CD14-positive monocyte (primary cell): ENCODE measurements around the gene SERPINA1. TPM values are rescaled to one million over a fixed set of nuclear protein-coding genes. Genes with fewer than 3 reads are reported as not detected.

Experiments
- DNase-seq, 3 donors: peaks; one replicate each; pipeline ENCODE4 v3.0.0-alpha.2; 2011 to 2022
- H2AFZ ChIP-seq: 2 replicates; pipeline ENCODE4 v1.6.0; 2012; ENCODE audit warnings: mild to moderate bottlenecking, low read depth, low read length, inconsistent platforms; ENCODE audit not compliant: insufficient read depth, poor library complexity, severe bottlenecking
- H3K27ac ChIP-seq, 2 donors: 1 replicate in 1 of 2; 2 replicates in 1 of 2; pipeline ENCODE4 v1.5.1; 2012 to 2013; ENCODE audit warnings: low read length in 2 of 2, control low read depth in 1 of 2, inconsistent platforms in 1 of 2, low read depth in 1 of 2, mild to moderate bottlenecking in 1 of 2
- H3K27me3 ChIP-seq, 2 donors: one replicate each; pipeline versions ENCODE4 v1.6.0 to v1.6.1; 2011 to 2013; ENCODE audit warnings: low read length in 2 of 2; ENCODE audit not compliant: control insufficient read depth in 2 of 2, insufficient read depth in 2 of 2
- H3K36me3 ChIP-seq, 2 donors: replicated peaks in 1 of 2; 1 replicate in 1 of 2; 2 replicates in 1 of 2; pipeline versions ENCODE4 v1.5.1 to v1.6.1; 2012 to 2013; ENCODE audit warnings: low read length in 2 of 2, control low read depth in 1 of 2, inconsistent platforms in 1 of 2, mild to moderate bottlenecking in 1 of 2; ENCODE audit not compliant: insufficient read depth in 2 of 2, control insufficient read depth in 1 of 2
- H3K4me1 ChIP-seq, 2 donors: 1 replicate in 1 of 2; 2 replicates in 1 of 2; pipeline versions ENCODE4 v1.5.1 to v1.6.1; 2012 to 2013; ENCODE audit warnings: low read length in 2 of 2, control low read depth in 1 of 2, inconsistent platforms in 1 of 2, mild to moderate bottlenecking in 1 of 2, moderate library complexity in 1 of 2; ENCODE audit not compliant: insufficient read depth in 2 of 2, control insufficient read depth in 1 of 2
- H3K4me2 ChIP-seq: replicated peaks from 2 replicates; pipeline ENCODE3; 2012; ENCODE audit warnings: low read length, moderate library complexity, mild to moderate bottlenecking; ENCODE audit not compliant: poor library complexity, severe bottlenecking; ENCODE audit errors: extremely low read depth
- H3K4me3 ChIP-seq, 3 experiments: fragments of 200-600 bp in 1 of 3; sonication (generic) in 1 of 3; replicated peaks in 1 of 3; 1 replicate in 2 of 3; 2 replicates in 1 of 3; pipeline ENCODE4 v1.5.1; 2011 to 2013; ENCODE audit warnings: low read length in 3 of 3, mild to moderate bottlenecking in 3 of 3, control low read depth in 2 of 3, low read depth in 2 of 3, inconsistent platforms in 1 of 3, moderate library complexity in 1 of 3
- H3K79me2 ChIP-seq: 2 replicates; pipeline ENCODE4 v1.6.0; 2012; ENCODE audit warnings: mild to moderate bottlenecking, control low read depth, inconsistent platforms, low read length, moderate library complexity; ENCODE audit not compliant: insufficient read depth
- H3K9ac ChIP-seq: 2 replicates; pipeline ENCODE4 v1.6.0; 2017; ENCODE audit warnings: low read length, mild to moderate bottlenecking; ENCODE audit not compliant: insufficient read depth, poor library complexity, severe bottlenecking
- H3K9me3 ChIP-seq, 2 donors: replicated peaks in 1 of 2; 1 replicate in 1 of 2; 2 replicates in 1 of 2; pipeline versions ENCODE4 v1.5.1 to v1.6.1; 2012 to 2013; ENCODE audit warnings: low read length in 2 of 2, control low read depth in 1 of 2; ENCODE audit not compliant: control insufficient read depth in 1 of 2, insufficient read depth in 1 of 2
- H4K20me1 ChIP-seq: 2 replicates; pipeline ENCODE4 v1.6.0; 2012; ENCODE audit warnings: mild to moderate bottlenecking, low read length, control low read depth, moderate library complexity; ENCODE audit not compliant: insufficient read depth
- H3K27ac Mint-ChIP-seq, 7 donors: one replicate each; pipeline ENCODE4 v1.8.0; 2020; ENCODE audit warnings: mild to moderate bottlenecking in 7 of 7, mixed read lengths in 7 of 7, moderate library complexity in 6 of 7, inconsistent platforms in 2 of 7
- H3K27me3 Mint-ChIP-seq, 3 donors: one replicate each; pipeline ENCODE4 v1.8.0; 2021 to 2022; ENCODE audit warnings: low read depth in 3 of 3, mild to moderate bottlenecking in 3 of 3, mixed read lengths in 3 of 3, moderate library complexity in 3 of 3, inconsistent platforms in 1 of 3
- H3K36me3 Mint-ChIP-seq, 2 donors: one replicate each; pipeline ENCODE4 v1.8.0; 2020; ENCODE audit warnings: mixed read lengths in 2 of 2, inconsistent platforms in 1 of 2, mild to moderate bottlenecking in 1 of 2
- H3K4me1 Mint-ChIP-seq: one replicate; pipeline ENCODE4 v1.8.0; 2020; ENCODE audit warnings: mild to moderate bottlenecking, mixed read lengths
- H3K4me3 Mint-ChIP-seq, 2 donors: one replicate each; pipeline ENCODE4 v1.8.0; 2020; ENCODE audit warnings: mild to moderate bottlenecking in 2 of 2, mixed read lengths in 2 of 2, moderate library complexity in 1 of 2
- H3K9me3 Mint-ChIP-seq, 7 donors: one replicate each; pipeline ENCODE4 v1.8.0; 2020 to 2022; ENCODE audit warnings: mixed read lengths in 7 of 7, mild to moderate bottlenecking in 6 of 7, moderate library complexity in 6 of 7, inconsistent platforms in 2 of 7
- WGBS: methylation state at CpG from one replicate; pipeline ENCODE4 v1.1.5; 2013; ENCODE audit warnings: missing lambda C conversion rate; ENCODE audit not compliant: insufficient coverage; 5-methylcytosine and 5-hydroxymethylcytosine counted together
- intact Hi-C, 2 donors: fragments of 100-400 bp; cut with micrococcal nuclease; formaldehyde crosslinking; loops; one replicate each; pipeline versions ENCODE4 v1.15.0 to v1.15.1; 2023
- polyA plus RNA-seq, 3 donors: library from polyadenylated mRNA; depleted of rRNA in 1 of 3; unstranded in 2 of 3; stranded (reverse) in 1 of 3; fragments of 300-500 nt in 2 of 3; fragments of >200 nt in 1 of 3; fragmentation: Illumina TruSeq in 2 of 3; gene quantifications; 1 replicate in 2 of 3; 2 replicates in 1 of 3; pipeline ENCODE4 v1.2.3, GENCODE V29; 2012 to 2021
- TF ChIP-seq, protein P1 (sequence below): fragments of 200-600 bp; IDR thresholded peaks from one replicate; pipeline ENCODE4 v1.8.0; 2022; ENCODE audit warnings: antibody characterized with exemption, mild to moderate bottlenecking

The SERPINA1 gene
- polyA plus RNA-seq, 3 donors: 1,278 to 2,075 (median 2,042) TPM

DNA sequence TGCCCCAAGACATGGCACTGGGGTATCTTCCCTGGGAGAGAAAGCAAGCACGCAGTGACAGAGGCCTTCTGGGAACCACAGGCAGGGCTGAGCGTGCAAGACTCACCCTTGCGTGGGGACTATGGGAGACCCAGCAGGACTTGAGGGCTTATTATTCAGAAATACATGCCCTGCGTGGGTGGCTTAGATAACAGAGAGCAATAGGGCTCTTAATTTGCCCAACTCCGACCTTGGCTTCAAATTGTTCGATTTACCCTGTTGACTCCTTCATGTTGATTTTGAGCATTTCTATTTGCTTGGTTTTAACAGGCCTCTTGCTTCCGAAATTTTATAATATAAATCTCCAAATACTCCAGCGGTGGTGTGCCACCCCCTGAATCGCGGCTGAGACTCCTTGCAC, 5.1 kb upstream of the SERPINA1 start:
- Mint-ChIP-seq H3K9me3 (peaks cover 0 to 3% (median 0%) of the 10 kb centered on the region in 7 donors), H3K4me1 (peaks cover 89% of the 10 kb centered on the region), H3K27ac (peak overlapping the region; percentile 98 to 99 (median 99)), H3K27me3 (peaks cover 0 to 4% (median 0%) of the 10 kb centered on the region in 3 donors), H3K36me3 (peaks cover 0 to 26% of the 10 kb centered on the region in 2 donors), H3K4me3 (no peak overlapping the region)
- intact Hi-C loops: loop anchor here in 1 of 2 donors (5.0 kb wide), 1 partner anchor 436 kb away; no protein-coding TSS in a partner anchor
- Histone ChIP-seq H4K20me1 (no peaks in the 10 kb centered on the region), H3K9me3 (no peaks in the 10 kb centered on the region), H2AFZ (no peak overlapping the region), H3K27ac (peak overlapping the region; percentile 95 to 96), H3K79me2 (peaks cover 41% of the 10 kb centered on the region), H3K27me3 (no peaks in the 10 kb centered on the region), H3K4me1 (peaks cover 76 to 87% of the 10 kb centered on the region in 2 donors), H3K4me3 (peak overlapping the region in 1 of 3 experiments; percentile 18), H3K4me2 (peak overlapping the region; percentile 4), H3K9ac (peak overlapping the region; percentile 46), H3K36me3 (peaks cover 0 to 9% of the 10 kb centered on the region in 2 donors)
- DNase-seq: no peak
- TF ChIP-seq, protein P1, sequence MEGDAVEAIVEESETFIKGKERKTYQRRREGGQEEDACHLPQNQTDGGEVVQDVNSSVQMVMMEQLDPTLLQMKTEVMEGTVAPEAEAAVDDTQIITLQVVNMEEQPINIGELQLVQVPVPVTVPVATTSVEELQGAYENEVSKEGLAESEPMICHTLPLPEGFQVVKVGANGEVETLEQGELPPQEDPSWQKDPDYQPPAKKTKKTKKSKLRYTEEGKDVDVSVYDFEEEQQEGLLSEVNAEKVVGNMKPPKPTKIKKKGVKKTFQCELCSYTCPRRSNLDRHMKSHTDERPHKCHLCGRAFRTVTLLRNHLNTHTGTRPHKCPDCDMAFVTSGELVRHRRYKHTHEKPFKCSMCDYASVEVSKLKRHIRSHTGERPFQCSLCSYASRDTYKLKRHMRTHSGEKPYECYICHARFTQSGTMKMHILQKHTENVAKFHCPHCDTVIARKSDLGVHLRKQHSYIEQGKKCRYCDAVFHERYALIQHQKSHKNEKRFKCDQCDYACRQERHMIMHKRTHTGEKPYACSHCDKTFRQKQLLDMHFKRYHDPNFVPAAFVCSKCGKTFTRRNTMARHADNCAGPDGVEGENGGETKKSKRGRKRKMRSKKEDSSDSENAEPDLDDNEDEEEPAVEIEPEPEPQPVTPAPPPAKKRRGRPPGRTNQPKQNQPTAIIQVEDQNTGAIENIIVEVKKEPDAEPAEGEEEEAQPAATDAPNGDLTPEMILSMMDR: no peak
- 98% methylated on average over 9 of the region's 10 CpGs for WGBS

DNA sequence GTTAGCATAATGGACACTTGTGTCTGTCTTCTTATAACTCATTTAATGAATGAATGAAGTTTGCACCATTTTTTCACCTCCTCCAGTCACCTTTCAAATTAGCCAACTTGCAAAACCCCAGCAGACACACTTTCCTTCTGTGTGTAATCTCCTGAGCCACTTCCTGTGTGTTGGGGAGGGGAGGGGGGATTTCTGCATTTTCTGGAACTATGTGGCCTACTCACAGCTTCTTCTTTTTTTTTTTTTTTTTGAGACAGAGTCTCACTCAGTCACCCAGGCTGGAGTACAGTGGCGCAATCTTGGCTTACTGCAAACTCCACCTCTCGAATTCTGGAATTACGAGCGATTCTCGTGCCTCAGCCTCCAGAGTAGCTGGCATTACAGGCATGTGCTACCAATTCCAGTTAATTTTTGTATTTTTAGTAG, 4.1 kb upstream of the SERPINA1 start:
- H4K20me1 ChIP-seq: no peaks in the 10 kb centered on the region
- no CpG with 5 or more reads among the region's 5 CpGs for WGBS
- peak overlapping the region; percentile 95 to 96 for H3K27ac ChIP-seq
- no peaks in the 10 kb centered on the region for H3K9me3 ChIP-seq
- Mint-ChIP-seq H3K27ac (peak overlapping the region; percentile 98 to 99 (median 99)), H3K4me1 (peaks cover 93% of the 10 kb centered on the region), H3K27me3 (peaks cover 0 to 4% (median 0%) of the 10 kb centered on the region in 3 donors), H3K9me3 (peaks cover 0 to 3% (median 0%) of the 10 kb centered on the region in 7 donors), H3K36me3 (peaks cover 4 to 36% of the 10 kb centered on the region in 2 donors), H3K4me3 (peak overlapping the region in 1 of 2 donors; percentile 99)
- peak overlapping the region in 1 of 3 experiments; percentile 88 for H3K4me3 ChIP-seq
- TF ChIP-seq, protein P1: no peak
- intact Hi-C loops: loop anchor here in 1 of 2 donors (5.0 kb wide), 1 partner anchor 435 kb away; no protein-coding TSS in a partner anchor
- H3K79me2 ChIP-seq: peaks cover 50% of the 10 kb centered on the region
- H2AFZ ChIP-seq: no peak overlapping the region
- H3K36me3 ChIP-seq: peaks cover 4 to 18% of the 10 kb centered on the region in 2 donors
- peaks cover 86 to 97% of the 10 kb centered on the region in 2 donors for H3K4me1 ChIP-seq
- H3K9ac ChIP-seq: peak overlapping the region; percentile 77
- H3K4me2 ChIP-seq: peak overlapping the region; percentile 94
- peak; percentile 91 to 99 (median 94) for DNase-seq
- H3K27me3 ChIP-seq: no peaks in the 10 kb centered on the region
